ENCODE results near the gene UGT1A1. TPM values are rescaled to one million over a fixed set of nuclear protein-coding genes. Genes with fewer than 3 reads are reported as not detected.

UGT1A1 gene
- total and polyA plus RNA-seq, 4 donors: 145 to 386 (median 288) TPM; not detected in 1

- no peaks in the 10 kb centered on the region for H3K9me3 ChIP-seq (ENCODE audit: control insufficient read depth in 4 of 4, low read length in 3 of 4)
- no peaks in the 10 kb centered on the region for H3K36me3 ChIP-seq (ENCODE audit: control insufficient read depth in 4 of 4, insufficient read depth in 3 of 4, low read depth in 1 of 4, low read length in 3 of 4)
- H3K4me1 ChIP-seq (ENCODE audit: control insufficient read depth in 4 of 4, insufficient read depth in 4 of 4, low read length in 3 of 4): peaks cover 6 to 38% (median 24%) of the 10 kb centered on the region in 4 donors
- 88% methylated on average over 8 of the region's 8 CpGs for WGBS
- H3K27me3 ChIP-seq (ENCODE audit: control insufficient read depth in 4 of 4, insufficient read depth in 4 of 4, low read length in 3 of 4): no peaks in the 10 kb centered on the region
- DNase-seq (ENCODE audit: low spot score): no peak
- H3K4me3 ChIP-seq (ENCODE audit: low read depth in 1 of 3, low read length in 3 of 3): no peak overlapping the region
- no peak overlapping the region for H3K9ac ChIP-seq (ENCODE audit: low read depth in 1 of 2, low read length in 2 of 2)
- TF ChIP-seq ZBTB33 (IDR thresholded peaks at IDR 0.05): no peak
- no peak for TF ChIP-seq HNF4G (IDR thresholded peaks at IDR 0.05)
- H3K27ac ChIP-seq (ENCODE audit: low read depth in 1 of 2, low read length in 2 of 2): peak overlapping the region; percentile 87 to 88
Measured at GRCh38 chr2:233821709-233822100, 61.6 kb downstream of the UGT1A1 start.

- Histone ChIP-seq H3K9ac (ENCODE audit: low read depth in 1 of 2, low read length in 2 of 2) (peak overlapping the region; percentile 32 to 68), H3K36me3 (ENCODE audit: control insufficient read depth in 4 of 4, insufficient read depth in 3 of 4, low read depth in 1 of 4, low read length in 3 of 4) (no peaks in the 10 kb centered on the region), H3K9me3 (ENCODE audit: control insufficient read depth in 4 of 4, low read length in 3 of 4) (no peaks in the 10 kb centered on the region), H3K27me3 (ENCODE audit: control insufficient read depth in 4 of 4, insufficient read depth in 4 of 4, low read length in 3 of 4) (no peaks in the 10 kb centered on the region), H3K27ac (ENCODE audit: low read depth in 1 of 2, low read length in 2 of 2) (peak overlapping the region; percentile 87 to 88), H3K4me3 (ENCODE audit: low read depth in 1 of 3, low read length in 3 of 3) (peak overlapping the region in 1 of 3 donors; percentile 38), H3K4me1 (ENCODE audit: control insufficient read depth in 4 of 4, insufficient read depth in 4 of 4, low read length in 3 of 4) (peaks cover 6 to 38% (median 24%) of the 10 kb centered on the region in 4 donors)
- 64% methylated on average over 21 of the region's 21 CpGs for WGBS
- TF ChIP-seq ATF3 (IDR thresholded peaks at IDR 0.05): no peak
- peak in 1 of 2 donors; percentile 71 for TF ChIP-seq RXRA (IDR thresholded peaks at IDR 0.05)
- TF ChIP-seq HNF4A (conservative IDR thresholded peaks at IDR 0.05): peak in 1 of 2 donors; percentile 63
- DNase-seq (ENCODE audit: low spot score): no peak
Measured at GRCh38 chr2:233822101-233822771, 62.2 kb downstream of the UGT1A1 start.

Other genes with a start within 250 kb of the UGT1A1 start
- gene USP40, start 193.5 kb upstream of the UGT1A1 start, total RNA-seq: 10 to 100 TPM; 12.0 to 29.0 TPM
- gene USP40, start 193.5 kb upstream of the UGT1A1 start, polyA plus RNA-seq: 10 to 100 TPM; 13.7 to 20.4 TPM
- under 1 TPM in 1 of 2 donors, not detected in 1; 0.17 TPM for gene UGT1A8, start 142.6 kb upstream of the UGT1A1 start, total RNA-seq
- gene UGT1A8, start 142.6 kb upstream of the UGT1A1 start, polyA plus RNA-seq: under 1 TPM; 0.48 to 0.51 TPM
- under 1 TPM in 1 of 2 donors, not detected in 1; 0.08 TPM for gene UGT1A10, start 123.8 kb upstream of the UGT1A1 start, total RNA-seq
- under 1 TPM in 1 of 2 donors, not detected in 1; 0.08 TPM for gene UGT1A10, start 123.8 kb upstream of the UGT1A1 start, polyA plus RNA-seq
- gene UGT1A9, start 88.4 kb upstream of the UGT1A1 start, total RNA-seq: 10 to 100 TPM in 1 of 2 donors, not detected in 1; 14.3 TPM
- 10 to 100 TPM; 23.8 to 62.3 TPM for gene UGT1A9, start 88.4 kb upstream of the UGT1A1 start, polyA plus RNA-seq
- gene UGT1A7, start 78.4 kb upstream of the UGT1A1 start, total RNA-seq: 1 to 10 TPM in 1 of 2 donors, not detected in 1; 2.2 TPM
- under 1 TPM; 0.02 to 0.38 TPM for gene UGT1A7, start 78.4 kb upstream of the UGT1A1 start, polyA plus RNA-seq
- gene UGT1A6, start 67.4 kb upstream of the UGT1A1 start, total RNA-seq: 10 to 100 TPM in 1 of 2 donors, not detected in 1; 46.5 TPM
- gene UGT1A6, start 67.4 kb upstream of the UGT1A1 start, polyA plus RNA-seq: 100 to 1,000 TPM in 1 of 2 donors, 10 to 100 TPM in 1; 33.4 to 103 TPM
- gene UGT1A5, start 47.4 kb upstream of the UGT1A1 start, total RNA-seq: 1 to 10 TPM in 1 of 2 donors, not detected in 1; 1.6 TPM
- gene UGT1A5, start 47.4 kb upstream of the UGT1A1 start, polyA plus RNA-seq: 1 to 10 TPM in 1 of 2 donors, under 1 TPM in 1; 0.14 to 1.8 TPM
- gene UGT1A4, start 41.5 kb upstream of the UGT1A1 start, total RNA-seq: 100 to 1,000 TPM in 1 of 2 donors, not detected in 1; 136 TPM
- gene UGT1A4, start 41.5 kb upstream of the UGT1A1 start, polyA plus RNA-seq: 100 to 1,000 TPM; 103 to 446 TPM
- 10 to 100 TPM in 1 of 2 donors, not detected in 1; 18.2 TPM for gene UGT1A3, start 31.2 kb upstream of the UGT1A1 start, total RNA-seq
- 10 to 100 TPM in 1 of 2 donors, 1 to 10 TPM in 1; 7.0 to 61.6 TPM for gene UGT1A3, start 31.2 kb upstream of the UGT1A1 start, polyA plus RNA-seq
- gene MROH2A, start 18.1 kb downstream of the UGT1A1 start, total RNA-seq: under 1 TPM in 1 of 2 donors, not detected in 1; 0.08 TPM
- under 1 TPM; 0.09 to 0.28 TPM for gene MROH2A, start 18.1 kb downstream of the UGT1A1 start, polyA plus RNA-seq
- 10 to 100 TPM in 1 of 2 donors, under 1 TPM in 1; 0.08 to 32.9 TPM for gene HJURP, start 94.3 kb downstream of the UGT1A1 start, total RNA-seq
- 1 to 10 TPM in 1 of 2 donors, under 1 TPM in 1; 0.94 to 1.9 TPM for gene HJURP, start 94.3 kb downstream of the UGT1A1 start, polyA plus RNA-seq
- gene TRPM8, start 157.1 kb downstream of the UGT1A1 start, total RNA-seq: 10 to 100 TPM in 1 of 2 donors, 1 to 10 TPM in 1; 1.1 to 79.2 TPM
- 10 to 100 TPM; 19.8 to 46.5 TPM for gene TRPM8, start 157.1 kb downstream of the UGT1A1 start, polyA plus RNA-seq

Data from liver (tissue), 9 donors.